GM12865 (cell line): ENCODE data around the gene DNAJB11.

Experiments
- DNase-seq: peaks from one replicate; pipeline ENCODE4 v3.0.0; 2010; ENCODE audit warnings: low read depth
- H3K4me3 ChIP-seq: 2 replicates; pipeline ENCODE4 v1.5.1; 2011; ENCODE audit warnings: mild to moderate bottlenecking, low read depth, low read length, control low read depth
- CTCF ChIP-seq: IDR thresholded peaks from 2 replicates; pipeline ENCODE4 v1.5.1; 2011; ENCODE audit warnings: low read length, control low read depth, low read depth, inconsistent platforms; ENCODE audit not compliant: insufficient read depth; ENCODE audit errors: missing control alignments

The DNAJB11 gene

DNA sequence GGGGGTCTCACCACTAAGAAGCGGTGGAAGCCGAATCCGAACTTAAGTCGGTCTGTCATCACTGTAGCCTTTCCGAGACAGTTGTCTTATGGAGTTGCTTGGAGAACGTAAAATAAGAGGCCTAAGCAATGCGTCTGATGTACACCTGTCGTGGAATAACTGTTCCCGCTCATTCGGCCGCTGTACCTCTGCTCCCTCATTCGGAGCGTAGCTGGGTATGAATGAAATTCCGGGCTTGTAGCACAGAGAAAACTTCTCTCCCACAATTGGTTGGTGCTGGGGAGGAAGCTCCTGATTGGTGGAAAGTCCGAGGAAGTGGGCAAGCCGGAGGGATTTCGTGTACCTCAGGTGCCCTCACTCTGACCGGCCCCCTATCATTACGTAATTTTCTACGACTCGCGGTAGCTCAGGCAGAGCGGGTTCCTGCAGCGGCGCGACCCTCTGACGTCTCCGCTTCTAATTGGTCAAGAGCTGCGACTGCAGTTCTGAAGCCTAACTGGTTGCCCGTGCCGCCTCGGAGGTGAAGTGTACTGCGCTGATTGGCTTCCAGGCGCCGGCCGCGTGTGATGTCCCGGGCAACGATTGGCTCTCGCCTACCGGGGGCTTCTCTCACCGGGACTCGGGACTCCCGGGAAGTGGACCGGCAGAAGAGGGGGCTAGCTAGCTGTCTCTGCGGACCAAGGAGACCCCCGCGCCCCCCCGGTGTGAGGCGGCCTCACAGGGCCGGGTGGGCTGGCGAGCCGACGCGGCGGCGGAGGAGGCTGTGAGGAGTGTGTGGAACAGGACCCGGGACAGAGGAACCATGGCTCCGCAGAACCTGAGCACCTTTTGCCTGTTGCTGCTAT is at the start of gene DNAJB11:
Gene DNAJB11 (plus strand): TSS at position 625 of the 845 bp plus-strand sequence. CDS start 178 bp downstream, at position 803.
- H3K4me3 ChIP-seq = peak within 1 kb of the TSS; percentile 99
- DNase-seq = peak; percentile 100
- TF ChIP-seq CTCF = no peak

DNA sequence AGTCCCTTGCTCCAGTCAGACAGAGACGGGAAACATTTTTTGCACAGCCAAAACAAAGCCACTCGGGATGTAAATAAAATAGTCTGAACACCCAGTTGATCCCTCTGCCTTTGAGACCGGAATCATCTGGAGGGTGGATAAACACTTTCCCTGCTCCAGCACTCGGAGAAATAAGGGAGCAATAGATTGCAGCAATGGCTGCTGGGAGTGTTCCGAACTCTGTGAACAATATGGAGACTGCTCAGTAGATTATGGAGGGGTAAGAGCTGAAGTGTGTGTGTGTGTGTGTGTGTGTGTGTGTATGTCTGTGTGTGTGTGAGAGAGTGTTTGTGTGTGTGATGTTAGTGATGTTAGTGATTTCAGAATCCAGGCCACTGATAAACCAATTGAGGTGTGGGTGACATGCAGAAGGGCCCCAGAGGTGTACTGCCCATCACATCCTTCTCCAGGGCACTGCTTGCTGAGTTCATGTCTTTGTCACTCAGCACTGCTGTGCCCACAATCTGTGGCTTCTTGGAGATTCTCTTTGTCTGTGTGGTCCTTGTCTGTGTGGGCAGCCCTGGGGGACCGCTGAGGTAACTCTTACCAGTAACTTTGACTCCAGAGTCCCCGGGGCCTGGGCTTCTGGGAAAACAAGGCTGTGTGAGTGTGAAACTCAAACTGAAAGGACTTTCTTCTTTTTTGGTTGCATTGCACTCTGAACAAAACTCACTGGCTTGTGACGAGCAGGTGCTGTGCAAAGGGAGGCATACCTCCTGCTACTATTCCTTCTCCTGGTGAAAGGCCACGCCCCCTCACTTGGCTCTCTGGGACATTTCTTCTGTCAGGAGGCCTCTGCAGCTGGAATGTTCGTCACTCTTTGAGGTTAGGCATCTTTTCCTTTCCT is 49.3 kb upstream of the DNAJB11 start:
- peak; percentile 79 for DNase-seq
- peak overlapping the region; percentile 19 for H3K4me3 ChIP-seq
- no peak for TF ChIP-seq CTCF

DNA sequence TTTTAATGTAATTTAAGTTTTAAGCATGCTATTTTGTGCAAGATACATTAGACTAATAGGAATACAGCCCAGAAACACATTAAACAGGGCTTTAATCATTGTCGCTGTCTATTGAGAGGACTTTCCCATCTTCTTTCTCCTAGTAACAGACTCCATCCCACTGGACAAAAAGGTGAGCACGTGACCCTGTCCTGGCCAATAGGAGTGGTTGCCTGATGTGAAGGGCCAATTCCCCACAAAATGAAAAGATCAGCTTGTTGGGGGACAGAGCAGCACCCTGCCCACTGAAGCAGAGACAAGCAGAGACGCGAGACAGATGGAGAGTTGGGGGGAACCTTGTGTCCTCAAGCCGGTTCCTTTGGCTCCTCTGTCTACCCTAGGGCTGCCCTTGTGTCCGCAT is 47.5 kb upstream of the DNAJB11 start:
- no peak overlapping the region for H3K4me3 ChIP-seq
- no peak for TF ChIP-seq CTCF

GRCh38 chr3:186523434-186523833 is 47.1 kb upstream of the DNAJB11 start:
- no peak for DNase-seq
- TF ChIP-seq CTCF = no peak
- no peak overlapping the region for H3K4me3 ChIP-seq

More for the DNA sequence above, 47.5 kb upstream of the DNAJB11 start:
- DNase-seq = no peak

GRCh38 chr3:186524616-186525015 is 45.9 kb upstream of the DNAJB11 start:
- DNase-seq = no peak
- H3K4me3 ChIP-seq = no peak overlapping the region
- TF ChIP-seq CTCF = no peak

DNA sequence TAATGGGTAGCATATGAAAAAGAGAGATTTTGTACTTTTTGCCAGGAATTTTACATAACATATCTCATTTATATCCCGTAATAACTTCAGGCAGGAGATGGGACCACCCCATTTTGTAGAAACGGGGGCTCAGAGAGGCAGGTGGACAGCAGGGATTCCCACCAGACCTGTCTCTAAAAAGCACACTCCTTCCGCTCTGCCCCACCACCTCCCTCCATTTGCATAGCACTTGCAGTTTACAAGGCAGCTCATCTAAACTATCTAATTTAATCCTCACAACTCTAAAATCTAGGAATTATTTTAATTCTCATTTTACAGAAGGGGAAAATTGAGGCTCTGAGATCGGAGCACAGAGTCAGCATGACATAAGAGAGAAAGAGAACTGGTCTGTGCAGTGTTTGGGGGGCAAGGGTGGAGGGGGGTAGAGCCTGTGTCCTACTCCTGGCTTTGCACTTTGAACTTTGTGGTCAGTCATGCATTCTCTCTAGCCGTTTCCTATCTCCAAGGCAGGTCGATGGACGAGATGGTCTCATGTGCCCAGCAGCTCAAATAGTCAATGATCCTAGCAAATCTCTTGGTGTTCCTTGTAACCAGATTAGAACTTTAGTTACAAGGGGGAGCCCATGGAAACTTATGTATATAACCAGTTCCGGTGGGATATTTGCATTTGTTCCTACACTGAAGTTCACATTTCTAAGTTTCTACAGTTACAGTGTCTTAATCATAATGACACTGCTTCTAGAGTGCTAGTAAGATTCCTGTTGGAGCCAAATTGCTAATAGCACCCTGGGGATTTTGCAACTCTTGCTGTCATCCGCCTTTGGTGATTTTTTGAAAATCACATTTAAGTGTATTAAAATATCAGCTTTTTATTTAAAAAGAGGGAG is 44.9 kb upstream of the DNAJB11 start:
- peak; percentile 36 for DNase-seq
- H3K4me3 ChIP-seq = peak overlapping the region; percentile 23

More for the DNA sequence above, 44.9 kb upstream of the DNAJB11 start:
- no peak for TF ChIP-seq CTCF
